ENCODE measurements around the gene DCUN1D4. TPM values are rescaled to one million over a fixed set of nuclear protein-coding genes. Genes with fewer than 3 reads are reported as not detected.

The DCUN1D4 gene
- total and polyA plus RNA-seq, 12 donors: 11.0 to 48.7 (median 37.0) TPM

DNA sequence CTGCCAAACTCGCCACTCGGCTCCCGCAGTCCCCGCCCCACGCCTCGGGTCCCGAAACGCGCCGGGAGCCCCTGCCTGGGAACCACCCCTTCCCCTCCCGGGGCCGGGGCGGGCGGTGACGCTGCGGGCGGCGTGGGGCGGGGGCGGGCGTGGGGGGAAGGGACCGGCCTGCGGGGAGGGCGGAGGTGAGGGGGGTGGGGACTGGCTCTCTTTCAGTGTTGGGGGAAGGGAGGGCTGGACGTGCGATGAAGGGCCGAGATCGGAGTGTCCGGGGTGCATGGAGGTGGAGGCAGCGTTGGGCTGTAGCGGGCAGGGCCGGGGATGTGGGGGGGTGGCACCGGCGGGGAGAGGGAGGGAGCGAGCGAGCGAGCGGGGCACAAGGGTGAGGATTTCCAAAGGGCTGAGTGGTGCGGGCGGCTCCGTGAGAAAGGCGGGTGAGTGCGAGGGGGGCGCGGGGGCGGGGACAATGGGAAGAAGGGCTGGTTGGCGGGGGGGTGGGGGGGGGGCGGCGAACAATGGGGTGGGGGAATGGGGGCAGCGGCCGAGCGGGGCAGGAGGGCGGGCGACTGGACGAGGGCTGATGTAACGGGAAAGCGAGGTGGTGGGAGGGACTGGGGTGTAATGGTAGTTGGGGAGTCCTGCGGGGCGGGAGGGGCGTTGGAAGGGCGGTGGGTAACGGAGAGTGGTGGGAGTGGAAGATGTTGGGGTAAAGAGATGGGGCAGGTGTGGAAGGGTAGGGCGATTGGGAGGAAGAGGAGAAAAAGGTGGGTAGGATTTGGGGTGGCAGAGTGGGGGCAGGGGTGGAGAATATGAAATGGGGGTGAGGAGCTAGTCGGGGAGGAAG lies 578 bp downstream of the DCUN1D4 start:
- Histone ChIP-seq H3K36me3 (peaks cover 0 to 5% (median 0%) of the 10 kb centered on the region in 9 donors), H3K4me3 (peak overlapping the region; percentile 64 to 97 (median 80)), H3K9me3 (no peaks in the 10 kb centered on the region), H3K27ac (peak overlapping the region; percentile 74 to 99 (median 92)), H3K27me3 (no peaks in the 10 kb centered on the region), H3K4me1 (peaks cover 0 to 28% (median 16%) of the 10 kb centered on the region in 9 donors)
- 1 to 2% methylated on average over 19 to 63 of the region's 64 CpGs for WGBS, 2 donors
- TF ChIP-seq, protein P1, sequence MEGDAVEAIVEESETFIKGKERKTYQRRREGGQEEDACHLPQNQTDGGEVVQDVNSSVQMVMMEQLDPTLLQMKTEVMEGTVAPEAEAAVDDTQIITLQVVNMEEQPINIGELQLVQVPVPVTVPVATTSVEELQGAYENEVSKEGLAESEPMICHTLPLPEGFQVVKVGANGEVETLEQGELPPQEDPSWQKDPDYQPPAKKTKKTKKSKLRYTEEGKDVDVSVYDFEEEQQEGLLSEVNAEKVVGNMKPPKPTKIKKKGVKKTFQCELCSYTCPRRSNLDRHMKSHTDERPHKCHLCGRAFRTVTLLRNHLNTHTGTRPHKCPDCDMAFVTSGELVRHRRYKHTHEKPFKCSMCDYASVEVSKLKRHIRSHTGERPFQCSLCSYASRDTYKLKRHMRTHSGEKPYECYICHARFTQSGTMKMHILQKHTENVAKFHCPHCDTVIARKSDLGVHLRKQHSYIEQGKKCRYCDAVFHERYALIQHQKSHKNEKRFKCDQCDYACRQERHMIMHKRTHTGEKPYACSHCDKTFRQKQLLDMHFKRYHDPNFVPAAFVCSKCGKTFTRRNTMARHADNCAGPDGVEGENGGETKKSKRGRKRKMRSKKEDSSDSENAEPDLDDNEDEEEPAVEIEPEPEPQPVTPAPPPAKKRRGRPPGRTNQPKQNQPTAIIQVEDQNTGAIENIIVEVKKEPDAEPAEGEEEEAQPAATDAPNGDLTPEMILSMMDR (IDR thresholded peaks at IDR 0.05): no peak
- DNase-seq (peak; percentile 72 to 73), ATAC-seq (peak; percentile 21 to 80 (median 42))
- intact Hi-C loops (cut with DNase I): loop anchor here in 7 of 10 donors (2.0 to 10.0 kb wide), 6 partner anchors 54 to 194 kb away; partner anchors contain the start of genes SGCB (in 5 of the 7) and LRRC66 (in 1 of the 7)

DNA sequence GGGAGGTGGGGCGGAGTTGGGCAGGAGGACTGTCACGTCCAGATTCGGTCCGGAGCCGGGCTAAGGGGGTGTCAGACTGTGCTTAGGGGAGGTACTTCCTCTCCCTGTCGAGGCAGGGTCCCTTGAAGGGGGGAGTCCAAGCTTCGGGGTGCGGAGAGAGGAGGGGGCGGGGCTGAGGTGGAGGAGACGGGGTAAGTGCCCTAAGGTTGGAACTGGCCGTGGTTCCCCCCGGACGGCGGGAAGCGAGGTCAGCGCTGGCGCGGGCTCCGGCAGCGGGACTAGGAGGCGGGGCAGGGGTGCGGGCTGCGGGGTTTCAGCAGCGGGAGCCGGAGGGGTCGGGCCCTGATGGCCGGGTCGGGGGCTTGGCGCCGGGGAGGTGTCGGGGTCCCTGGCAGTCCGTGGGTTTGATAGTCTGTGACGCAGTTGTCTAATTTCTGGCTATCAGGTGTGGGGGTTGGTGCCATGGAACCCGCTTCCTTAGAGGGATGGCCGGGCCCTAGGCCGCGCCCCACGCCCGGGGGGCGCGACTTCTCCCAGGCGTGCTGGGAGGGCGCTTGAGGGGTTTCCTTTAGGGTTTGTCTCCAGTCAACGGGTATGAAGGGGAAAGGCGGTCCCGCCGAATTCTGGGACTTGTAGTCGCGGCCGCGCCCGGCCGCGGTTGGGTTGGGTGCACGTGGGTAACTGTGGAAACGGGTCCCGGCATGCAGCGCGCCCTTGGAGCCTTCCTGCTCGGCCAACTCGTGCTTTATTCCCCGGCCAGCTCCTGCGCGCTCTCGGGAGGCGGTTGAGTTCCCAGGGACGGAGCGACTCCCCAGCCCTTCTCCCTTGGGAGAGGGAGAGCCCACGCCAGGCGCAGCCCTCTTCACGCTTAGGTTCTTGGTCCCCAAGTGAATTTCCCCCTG lies 1.5 kb downstream of the DCUN1D4 start:
- peaks cover 0 to 14% (median 0%) of the 10 kb centered on the region in 9 donors for H3K36me3 ChIP-seq
- peak overlapping the region; percentile 68 to 99 (median 90) for H3K27ac ChIP-seq
- no peaks in the 10 kb centered on the region for H3K9me3 ChIP-seq
- 1% methylated on average over 71 of the region's 71 CpGs for WGBS, 2 donors
- peak overlapping the region; percentile 64 to 97 (median 80) for H3K4me3 ChIP-seq
- DNase-seq (peak; percentile 91 to 94), ATAC-seq (peak; percentile 64 to 79 (median 78))
- H3K27me3 ChIP-seq: no peaks in the 10 kb centered on the region
- TF ChIP-seq, protein P1 (IDR thresholded peaks at IDR 0.05): no peak
- H3K4me1 ChIP-seq: peaks cover 0 to 31% (median 16%) of the 10 kb centered on the region in 9 donors
- intact Hi-C loops (cut with DNase I): loop anchor here in 7 of 10 donors (5.0 to 10.0 kb wide), 6 partner anchors 48 to 193 kb away; partner anchors contain the start of genes SGCB (in 5 of the 7) and LRRC66 (in 1 of the 7)

DNA sequence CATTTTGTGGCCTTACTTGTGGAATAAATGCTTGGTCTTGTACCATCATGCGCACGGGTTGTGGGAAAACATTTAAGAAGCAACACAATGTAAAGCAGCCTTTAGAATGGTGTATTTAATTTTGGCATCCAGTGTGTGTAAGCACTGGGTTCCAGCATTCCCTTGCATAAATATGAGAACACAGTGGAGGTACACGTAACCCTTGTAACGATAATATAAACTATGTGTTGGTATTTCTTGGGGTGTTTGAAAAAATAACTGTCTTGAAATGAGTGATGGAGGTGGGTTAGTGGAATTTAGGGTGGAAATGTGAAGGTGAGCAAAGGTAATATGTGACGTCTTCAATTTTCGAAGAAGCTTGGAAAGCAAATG lies 2.1 kb downstream of the DCUN1D4 start:
- Histone ChIP-seq H3K4me3 (peak overlapping the region in 9 of 10 donors; percentile 64 to 97 (median 81)), H3K36me3 (peaks cover 0 to 16% (median 0%) of the 10 kb centered on the region in 9 donors), H3K4me1 (peaks cover 0 to 37% (median 16%) of the 10 kb centered on the region in 9 donors), H3K27me3 (no peaks in the 10 kb centered on the region), H3K27ac (peak overlapping the region in 9 of 10 donors; percentile 84 to 99 (median 91)), H3K9me3 (no peaks in the 10 kb centered on the region)
- intact Hi-C loops (cut with DNase I): loop anchor here in 2 of 10 donors (5.0 to 10.0 kb wide), 3 partner anchors 47 to 190 kb away; partner anchors contain the start of genes LRRC66 (in 1 of the 2) and SGCB (in 1 of the 2)
- TF ChIP-seq, protein P1 (IDR thresholded peaks at IDR 0.05): no peak
- no peak for DNase-seq
- no peak for ATAC-seq
- 48 to 53% methylated on average over 6 of the region's 6 CpGs for WGBS, 2 donors
